RWPE2 (cell line): ENCODE measurements around the gene CMKLR1.

Source experiments
- ATAC-seq: fragments of 200-7000 bp; cut with Tn5 transposase; 3 replicates; pipeline ENCODE4 v1.9.1; 2021; ENCODE audit warnings: low read depth
- DNase-seq: peaks from one replicate; pipeline ENCODE4 v3.0.0-alpha.2; 2020; ENCODE audit warnings: low spot score
- H3K27ac ChIP-seq: fragments of 450-650 bp; 2 replicates; pipeline ENCODE4 v1.5.1; 2017; ENCODE audit warnings: mild to moderate bottlenecking; ENCODE audit not compliant: poor library complexity, severe bottlenecking
- H3K27me3 ChIP-seq: fragments of 250-450 bp; sonication (Bioruptor Pico); 2 replicates; pipeline ENCODE4 v1.5.1; 2021; ENCODE audit warnings: mild to moderate bottlenecking, moderate library complexity; ENCODE audit not compliant: insufficient read depth, poor library complexity, severe bottlenecking
- H3K36me3 ChIP-seq: fragments of 250-450 bp; sonication (Bioruptor Pico); 2 replicates; pipeline ENCODE4 v1.5.1; 2020; ENCODE audit warnings: low read depth, mild to moderate bottlenecking, moderate library complexity
- H3K4me1 ChIP-seq: fragments of 250-450 bp; sonication (Bioruptor Pico); 2 replicates; pipeline ENCODE4 v1.5.1; 2021; ENCODE audit warnings: mild to moderate bottlenecking, moderate library complexity; ENCODE audit not compliant: insufficient read depth, poor library complexity, severe bottlenecking
- H3K4me3 ChIP-seq: fragments of 250-450 bp; sonication (Bioruptor Pico); 2 replicates; pipeline ENCODE4 v1.5.1; 2021; ENCODE audit warnings: mild to moderate bottlenecking, moderate library complexity; ENCODE audit not compliant: severe bottlenecking
- H3K9me3 ChIP-seq: fragments of 250-450 bp; sonication (Bioruptor Pico); 2 replicates; pipeline ENCODE4 v1.5.1; 2021; ENCODE audit warnings: mild to moderate bottlenecking, moderate library complexity; ENCODE audit not compliant: severe bottlenecking
- CTCF ChIP-seq: fragments of 450-650 bp; IDR thresholded peaks from one replicate; pipeline ENCODE4 v1.5.1; 2017; ENCODE audit warnings: mild to moderate bottlenecking, moderate library complexity; ENCODE audit not compliant: poor library complexity, severe bottlenecking

Gene CMKLR1

GRCh38 chr12:108240027-108240785 is 98.9 kb downstream of the CMKLR1 start:
- H3K4me3 ChIP-seq: no peak overlapping the region
- no peak for TF ChIP-seq CTCF
- H3K27me3 ChIP-seq: peaks cover 4% of the 10 kb centered on the region
- ATAC-seq (no peak), DNase-seq (no peak)
- H3K36me3 ChIP-seq: no peaks in the 10 kb centered on the region
- no peak overlapping the region for H3K27ac ChIP-seq
- H3K4me1 ChIP-seq: no peaks in the 10 kb centered on the region
- no peaks in the 10 kb centered on the region for H3K9me3 ChIP-seq

- Histone ChIP-seq H3K4me1 (no peaks in the 10 kb centered on the region), H3K36me3 (no peaks in the 10 kb centered on the region), H3K27me3 (peaks cover 4% of the 10 kb centered on the region), H3K27ac (no peak overlapping the region), H3K4me3 (no peak overlapping the region), H3K9me3 (no peaks in the 10 kb centered on the region)
- no peak for TF ChIP-seq CTCF
- DNase-seq (no peak), ATAC-seq (no peak)
Observed at GRCh38 chr12:108239378-108239777, 99.7 kb downstream of the CMKLR1 start.

- Histone ChIP-seq H3K4me3 (no peak overlapping the region), H3K27ac (no peak overlapping the region), H3K4me1 (no peaks in the 10 kb centered on the region), H3K27me3 (peaks cover 4% of the 10 kb centered on the region), H3K36me3 (no peaks in the 10 kb centered on the region), H3K9me3 (no peaks in the 10 kb centered on the region)
- ATAC-seq: no peak
- DNase-seq: no peak
- TF ChIP-seq CTCF: no peak
Observed at GRCh38 chr12:108238474-108238873, 100.6 kb downstream of the CMKLR1 start.
